GM12891 (cell line): ENCODE results near the gene TBC1D22A.

ENCODE experiments used
- DNase-seq: peaks from one replicate; pipeline ENCODE4 v3.0.0; 2011; ENCODE audit warnings: low spot score; ENCODE audit not compliant: insufficient read length
- FAIRE-seq: peaks from 2 replicates; lab custom pipeline; 2011; peaks lifted over from hg19 to GRCh38; lab: Jason Lieb, UNC
- PAX5 ChIP-seq: IDR thresholded peaks from 2 replicates; pipeline ENCODE4 v1.6.1; 2011; ENCODE audit warnings: low read length, moderate library complexity, mild to moderate bottlenecking; ENCODE audit not compliant: insufficient read depth, severe bottlenecking
- POLR2A ChIP-seq: IDR thresholded peaks from 2 replicates; pipeline ENCODE4 v1.6.1; 2011; ENCODE audit warnings: low read depth, low read length, control low read depth
- POLR2AphosphoS5 ChIP-seq: IDR thresholded peaks from 2 replicates; pipeline ENCODE4 v1.6.1; 2011; ENCODE audit warnings: low read depth, low read length, control low read depth
- POU2F2 ChIP-seq: IDR thresholded peaks from 2 replicates; pipeline ENCODE4 v1.6.1; 2011; ENCODE audit warnings: low read depth, mild to moderate bottlenecking, control low read depth, low read length, moderate library complexity
- SPI1 ChIP-seq: IDR thresholded peaks from 2 replicates; pipeline ENCODE4 v1.6.1; 2011; ENCODE audit warnings: low read depth, low read length, control low read depth
- TAF1 ChIP-seq: IDR thresholded peaks from 2 replicates; pipeline ENCODE4 v1.6.1; 2011; ENCODE audit warnings: low read depth, low read length, control low read depth

TBC1D22A gene

DNA sequence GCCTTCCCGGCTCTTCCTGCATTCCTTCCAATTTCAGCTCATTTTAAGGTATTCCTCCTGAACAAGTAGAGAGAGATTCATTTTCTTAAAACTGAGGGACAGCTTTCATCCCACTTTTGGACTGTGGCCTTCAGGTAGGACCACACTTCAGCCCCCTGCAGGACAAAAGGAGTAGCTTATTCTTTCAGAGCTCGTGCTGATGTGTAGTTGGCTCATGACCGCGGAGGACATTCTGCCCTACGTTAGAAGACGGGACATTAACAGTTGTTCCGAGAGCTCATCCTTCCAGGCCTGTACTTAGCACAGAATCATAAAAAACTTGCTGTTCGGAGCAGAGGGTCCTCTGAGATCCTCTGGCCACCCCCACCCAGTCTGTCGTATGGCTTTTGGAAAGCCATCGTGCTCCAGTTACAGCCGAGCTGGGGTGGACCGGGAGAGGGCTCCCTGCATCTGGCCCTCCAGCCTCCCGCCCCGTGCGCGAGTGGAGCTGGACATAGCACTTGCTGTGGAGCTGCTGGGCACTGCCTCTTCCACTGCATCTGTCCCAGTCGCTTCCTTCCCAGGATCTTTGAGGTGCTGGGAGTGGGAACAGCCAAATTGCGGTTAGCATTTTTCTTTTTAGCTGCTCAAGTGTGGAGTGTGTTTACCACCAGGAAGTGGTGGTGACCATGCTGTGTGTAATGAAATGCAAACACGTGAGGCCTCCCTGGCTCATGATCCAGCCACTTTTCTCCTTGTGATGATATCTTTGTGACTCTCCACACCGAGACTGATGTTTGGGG lies 250.3 kb downstream of the TBC1D22A start:
- DNase-seq = no peak
- FAIRE-seq = no peak
- TF ChIP-seq PAX5 = no peak
- TF ChIP-seq POU2F2 = no peak
- TF ChIP-seq POLR2AphosphoS5 = no peak

DNA sequence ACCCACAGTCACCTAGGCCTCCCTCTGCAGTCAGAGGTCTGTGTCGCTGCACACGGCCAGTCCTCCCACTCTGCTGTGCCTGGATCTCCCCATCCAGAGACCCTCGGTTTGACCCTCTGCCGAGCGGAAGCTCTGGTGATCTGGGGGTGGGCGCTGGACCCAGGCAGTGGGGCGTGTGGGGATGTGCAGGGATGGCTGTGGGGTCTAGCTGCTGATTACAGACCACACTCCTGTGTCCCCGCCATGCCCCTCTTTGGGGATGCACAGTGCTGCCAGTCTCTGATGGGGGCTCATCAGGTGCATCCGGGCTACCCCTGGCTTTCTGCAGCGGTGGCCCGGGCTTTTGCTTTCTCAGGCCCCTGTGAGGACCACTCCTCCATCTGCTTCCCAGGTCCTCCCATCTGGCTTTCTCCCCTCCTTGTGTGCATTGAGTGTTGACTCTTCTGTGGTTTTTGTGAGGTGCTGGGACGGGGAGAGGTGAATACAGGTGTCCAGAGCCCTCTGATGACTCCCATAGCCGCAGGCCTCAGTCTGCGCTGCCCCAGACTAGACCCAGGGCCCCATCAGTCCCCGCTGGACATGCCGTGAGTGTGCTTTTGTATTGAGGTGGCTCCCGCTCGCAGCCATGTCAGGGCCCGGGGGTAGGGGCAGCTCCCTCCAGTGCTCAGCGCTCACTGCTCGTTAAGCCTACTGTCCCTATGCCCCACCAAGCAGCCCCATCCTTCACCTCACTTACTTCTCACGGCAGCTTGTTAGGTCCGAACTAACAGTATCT lies 251.6 kb downstream of the TBC1D22A start:
- TF ChIP-seq SPI1 (no peak), POLR2A (no peak), PAX5 (no peak), POU2F2 (no peak), POLR2AphosphoS5 (no peak), TAF1 (no peak)
- FAIRE-seq (no peak), DNase-seq (no peak)

DNA sequence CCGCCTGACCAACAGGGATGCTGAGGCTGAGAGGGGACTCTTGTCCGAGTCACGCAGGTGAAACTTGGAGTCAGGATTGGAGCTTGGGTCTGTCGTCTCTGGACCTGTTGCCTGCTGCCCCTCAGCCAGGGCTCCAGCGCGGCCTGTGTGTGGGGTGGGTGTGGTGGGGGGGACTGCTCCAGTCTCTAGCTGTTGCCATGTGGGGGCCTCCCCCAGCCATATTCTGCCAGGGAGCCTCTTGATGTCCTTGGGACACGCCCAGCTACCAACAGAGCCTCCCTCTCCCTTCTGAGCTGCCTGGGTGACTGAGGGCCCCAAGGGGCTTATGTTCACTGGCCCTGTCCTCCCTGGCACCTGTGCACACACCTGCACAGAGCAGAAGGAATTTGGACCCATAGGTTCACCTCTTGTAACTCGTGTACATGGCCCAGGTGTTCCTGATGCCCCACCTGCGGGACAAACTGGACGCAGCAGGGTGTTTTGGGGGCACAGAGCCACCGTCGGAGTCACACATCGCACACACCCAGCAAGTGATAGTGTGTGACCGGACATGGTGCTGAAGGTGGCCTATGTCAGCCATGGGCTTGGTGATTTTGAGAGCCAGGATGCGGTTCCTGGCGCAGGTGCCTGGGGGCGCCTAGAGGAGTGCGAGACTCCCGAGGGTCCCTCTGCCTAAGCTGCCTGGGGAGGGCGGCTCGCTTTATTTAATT lies 252.3 kb downstream of the TBC1D22A start:
- no peak for DNase-seq
- FAIRE-seq = no peak
- TF ChIP-seq POU2F2 (no peak), SPI1 (no peak), TAF1 (no peak), POLR2A (no peak), PAX5 (no peak), POLR2AphosphoS5 (no peak)

DNA sequence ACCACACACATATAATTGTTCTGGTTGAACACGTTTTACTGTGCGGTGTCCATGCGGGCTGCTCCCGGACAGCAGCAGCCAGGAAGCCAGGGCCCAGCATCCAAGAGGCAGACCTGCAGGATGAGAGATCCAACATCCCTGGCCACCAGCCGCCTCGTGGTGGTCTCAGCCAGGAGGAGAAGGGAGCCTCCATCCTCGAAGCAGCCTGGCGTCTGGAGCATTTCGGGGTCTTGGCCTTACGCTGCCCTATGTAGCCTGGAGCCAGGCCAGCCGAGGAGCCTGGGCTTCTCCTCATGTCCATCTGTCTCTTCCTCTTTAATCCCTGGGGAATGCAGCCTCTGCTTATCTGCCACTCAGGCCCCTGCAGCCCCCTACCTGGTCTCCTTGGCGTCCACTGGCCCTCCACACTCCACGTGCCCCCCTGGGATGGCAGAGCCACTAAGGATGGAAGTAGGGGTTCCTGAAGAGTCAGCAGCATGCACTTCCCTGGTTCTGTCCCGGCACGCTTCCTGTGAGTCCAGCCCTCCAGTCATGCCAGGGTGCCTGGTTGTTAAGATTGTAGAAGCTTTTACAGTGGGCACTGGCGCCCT lies 253.2 kb downstream of the TBC1D22A start:
- no peak for TF ChIP-seq PAX5
- TF ChIP-seq TAF1 = no peak
- TF ChIP-seq SPI1 = no peak
- TF ChIP-seq POU2F2 = no peak
- TF ChIP-seq POLR2AphosphoS5 = no peak
- no peak for TF ChIP-seq POLR2A
- no peak for DNase-seq
- no peak for FAIRE-seq

DNA sequence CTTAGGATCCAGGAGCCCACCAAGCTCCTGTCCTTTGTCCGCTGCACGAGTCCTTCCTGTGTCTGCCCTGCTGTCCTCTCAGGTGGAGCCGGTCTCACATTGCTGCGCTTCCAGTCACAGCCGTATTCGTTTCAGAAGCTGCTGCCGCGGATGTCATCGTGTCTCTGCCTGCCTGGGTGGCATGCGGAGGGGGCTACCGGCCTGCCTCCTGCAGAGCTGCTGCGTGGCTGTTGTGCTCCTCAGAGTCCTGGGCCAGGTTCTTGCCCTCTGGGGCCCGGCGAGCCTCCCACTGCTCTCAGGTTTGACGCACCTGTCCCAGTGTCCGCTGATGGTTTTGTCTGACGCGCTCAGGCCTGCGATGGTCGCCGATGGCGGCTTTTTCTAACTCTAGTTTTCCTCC lies 254.2 kb downstream of the TBC1D22A start:
- TF ChIP-seq POLR2AphosphoS5 (no peak), SPI1 (no peak), PAX5 (no peak), POLR2A (no peak), POU2F2 (no peak), TAF1 (no peak)
- DNase-seq = no peak
- FAIRE-seq = no peak

DNA sequence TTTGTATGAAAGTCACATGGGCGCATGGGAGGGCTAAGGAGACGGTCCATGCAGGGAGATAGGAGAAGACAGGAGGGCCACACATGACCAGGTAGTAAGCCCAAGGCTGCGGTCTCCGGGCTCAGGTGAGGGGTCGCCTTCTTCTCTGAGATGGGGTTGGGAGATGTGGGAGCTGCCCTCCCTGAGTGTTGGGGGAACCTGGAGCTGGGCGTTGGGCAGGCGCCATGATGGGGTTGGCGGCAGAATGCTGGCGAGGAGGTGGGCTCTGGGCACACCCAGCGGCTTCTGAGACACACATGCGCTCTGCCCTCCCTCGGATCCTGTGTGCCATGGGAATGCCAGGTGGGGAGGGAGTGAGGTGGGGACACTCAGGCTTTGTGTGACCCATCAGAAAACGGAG lies 254.8 kb downstream of the TBC1D22A start:
- FAIRE-seq = no peak
- TF ChIP-seq TAF1 (no peak), POLR2AphosphoS5 (no peak), SPI1 (no peak), POU2F2 (no peak), POLR2A (no peak), PAX5 (no peak)

DNA sequence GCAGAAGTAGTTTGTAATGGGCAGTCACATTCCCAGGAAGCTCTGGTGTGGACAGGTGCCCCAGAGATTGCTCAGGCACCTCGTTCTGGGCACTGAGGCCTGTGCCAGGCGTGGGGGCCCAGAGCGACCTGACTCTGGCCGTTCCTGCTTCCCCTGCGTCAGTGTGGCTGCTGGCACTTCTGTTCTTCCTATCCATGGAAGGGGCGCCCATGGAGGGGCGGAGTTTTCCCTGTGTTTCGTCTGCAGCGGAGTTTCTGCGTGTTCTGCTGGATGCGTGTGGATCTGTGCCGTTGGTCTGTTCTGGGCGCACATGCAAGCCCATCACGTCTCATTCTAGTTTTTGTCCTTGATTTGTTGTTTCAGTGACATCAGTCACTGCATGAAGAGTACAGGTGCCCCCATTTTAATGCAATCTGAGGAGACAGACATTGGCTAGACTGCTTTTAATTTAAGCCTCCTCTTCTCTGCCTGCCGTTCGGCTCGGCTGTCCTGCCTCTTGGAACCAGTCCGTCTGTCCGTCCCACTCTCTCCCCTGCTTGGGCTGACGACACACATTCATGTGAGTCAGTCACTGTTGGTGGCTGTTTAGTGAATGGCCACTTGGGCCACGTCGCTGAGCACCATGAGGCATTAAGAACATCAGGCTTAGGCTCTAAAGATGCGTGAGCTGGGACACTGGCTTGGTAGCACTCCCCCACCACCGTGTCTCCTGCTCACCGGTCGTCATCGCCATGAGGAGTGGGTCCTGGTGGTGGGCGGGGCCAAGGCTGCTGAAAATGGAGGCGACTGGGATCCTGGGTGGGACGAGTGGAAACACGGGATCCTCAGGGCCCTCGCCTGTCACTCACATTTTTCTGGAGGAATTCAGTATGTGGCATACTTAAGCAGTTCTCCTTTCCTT lies 255.8 kb downstream of the TBC1D22A start:
- TF ChIP-seq PAX5 (no peak), TAF1 (no peak), POU2F2 (no peak)
- no peak for FAIRE-seq
- no peak for DNase-seq

More for the DNA sequence above, 254.8 kb downstream of the TBC1D22A start:
- no peak for DNase-seq

DNA sequence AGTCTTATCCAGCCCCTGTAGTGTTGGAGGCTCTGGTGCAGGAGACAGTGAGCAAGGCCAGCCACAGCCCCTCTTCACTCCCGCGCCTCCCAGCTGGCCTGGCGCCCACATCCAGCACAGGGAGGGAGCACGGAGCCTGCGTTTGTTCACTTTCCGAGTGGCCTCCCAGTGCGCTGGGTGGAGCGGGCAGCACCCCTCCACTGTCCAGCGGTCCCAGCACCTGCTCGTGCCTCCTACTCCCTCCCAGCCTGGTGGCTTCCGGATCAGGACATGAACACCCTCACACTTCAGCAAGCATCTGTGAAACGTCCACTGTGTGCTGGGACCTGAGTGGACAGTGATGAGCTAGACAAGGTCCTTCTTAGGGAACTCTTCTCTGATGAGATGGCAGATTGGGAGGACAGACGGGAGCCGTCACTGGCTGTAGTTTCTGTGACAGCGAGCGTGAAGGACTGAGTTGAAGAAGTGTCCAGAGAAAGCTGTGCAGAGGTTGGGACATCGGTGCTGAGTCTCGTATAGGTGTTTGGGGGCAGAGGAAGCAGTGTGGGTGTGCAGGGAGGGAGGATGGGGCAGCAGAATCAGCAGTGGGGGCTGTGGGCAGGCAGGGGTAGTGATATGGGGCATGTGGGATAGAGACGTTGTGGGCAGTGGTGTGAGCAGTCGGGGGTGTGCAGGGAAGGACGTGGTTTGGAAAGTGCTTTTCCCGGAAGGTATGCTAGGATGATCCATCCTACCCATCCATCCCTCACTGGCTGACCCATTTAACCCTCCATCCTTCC lies 256.8 kb downstream of the TBC1D22A start:
- no peak for TF ChIP-seq SPI1
- no peak for TF ChIP-seq POLR2AphosphoS5
- TF ChIP-seq POU2F2 = no peak
- no peak for TF ChIP-seq POLR2A
- no peak for TF ChIP-seq PAX5
- TF ChIP-seq TAF1 = no peak
- no peak for FAIRE-seq

More for the DNA sequence above, 256.8 kb downstream of the TBC1D22A start:
- no peak for DNase-seq
